H1 (cell line): ENCODE data around the gene PASK. TPM values are rescaled to one million over a fixed set of nuclear protein-coding genes. Genes with fewer than 3 reads are reported as not detected.

Experiments used
- CTCF ChIA-PET: fragments of 300-600 bp; sonication (Branson Sonifier 250); formaldehyde crosslinking; loops from one replicate; lab custom pipeline; 2021; ENCODE audit not compliant: partially characterized antibody; lab: Charles Lee
- POLR2A ChIA-PET: fragments of 300-600 bp; sonication (Branson Sonifier 250); formaldehyde crosslinking; loops from one replicate; lab custom pipeline; 2021; ENCODE audit warnings: inconsistent platforms; ENCODE audit not compliant: partially characterized antibody; lab: Charles Lee
- DNase-seq, 2 experiments: peaks; one replicate each; pipeline versions ENCODE4 v3.0.0 to v3.0.0-alpha.2; 2010 to 2022; ENCODE audit warnings: low spot score in 2 of 2, low read depth in 1 of 2, mixed read lengths in 1 of 2
- FAIRE-seq: peaks from 2 replicates; lab custom pipeline; 2011; peaks lifted over from hg19 to GRCh38; lab: Jason Lieb, UNC
- H2AFZ ChIP-seq: 2 replicates; pipeline ENCODE4 v1.8.1; 2012; ENCODE audit warnings: low read length, inconsistent platforms
- H2AK5ac ChIP-seq: 2 replicates; pipeline ENCODE4 v1.6.1; 2013; ENCODE audit warnings: low read depth, low read length
- H2BK120ac ChIP-seq: replicated peaks from 2 replicates; pipeline ENCODE3; 2013; ENCODE audit warnings: low read depth, low read length, inconsistent platforms
- H2BK12ac ChIP-seq: 2 replicates; pipeline ENCODE4 v1.6.1; 2013; ENCODE audit warnings: low read depth, low read length
- H2BK15ac ChIP-seq: 2 replicates; pipeline ENCODE4 v1.6.1; 2013; ENCODE audit warnings: low read length
- H2BK20ac ChIP-seq: 2 replicates; pipeline ENCODE4 v1.6.1; 2013; ENCODE audit warnings: low read length
- H2BK5ac ChIP-seq: 2 replicates; pipeline ENCODE4 v1.6.1; 2013; ENCODE audit warnings: low read depth, low read length
- H3K14ac ChIP-seq: 2 replicates; pipeline ENCODE4 v1.6.1; 2013; ENCODE audit warnings: inconsistent platforms; ENCODE audit not compliant: insufficient read length
- H3K18ac ChIP-seq: 2 replicates; pipeline ENCODE4 v1.6.1; 2013; ENCODE audit warnings: low read length; ENCODE audit errors: extremely low read depth
- H3K23ac ChIP-seq: 2 replicates; pipeline ENCODE4 v1.6.1; 2013; ENCODE audit warnings: inconsistent platforms; ENCODE audit not compliant: insufficient read length
- H3K23me2 ChIP-seq: 2 replicates; pipeline ENCODE4 v1.6.1; 2013; ENCODE audit warnings: low read depth, low read length
- H3K27ac ChIP-seq: 2 replicates; pipeline ENCODE4 v1.6.1; 2011; ENCODE audit warnings: low read depth, low read length, inconsistent platforms
- H3K27me3 ChIP-seq, 4 experiments: replicated peaks in 1 of 4; 1 replicate in 1 of 4; 2 replicates in 3 of 4; pipeline versions ENCODE4 v1.6.1 to v1.8.1; 2011 to 2013; ENCODE audit warnings: low read length in 3 of 4, mild to moderate bottlenecking in 3 of 4, inconsistent platforms in 2 of 4, mixed read lengths in 2 of 4, moderate library complexity in 1 of 4; ENCODE audit not compliant: control insufficient read depth in 3 of 4, insufficient read depth in 3 of 4; ENCODE audit errors: extremely low read depth in 1 of 4
- H3K36me3 ChIP-seq, 4 experiments: 2 replicates each; pipeline versions ENCODE4 v1.6.1 to v1.8.1; 2011 to 2013; ENCODE audit warnings: mild to moderate bottlenecking in 4 of 4, low read length in 3 of 4, moderate library complexity in 2 of 4, control low read depth in 1 of 4, inconsistent platforms in 1 of 4; ENCODE audit not compliant: insufficient read depth in 4 of 4, control insufficient read depth in 2 of 4
- H3K4ac ChIP-seq: replicated peaks from 2 replicates; pipeline ENCODE3; 2013; ENCODE audit warnings: low read length, low read depth, mixed read lengths, inconsistent platforms; ENCODE audit not compliant: insufficient read length
- H3K4me1 ChIP-seq, 4 experiments: replicated peaks in 1 of 4; 1 replicate in 1 of 4; 2 replicates in 3 of 4; pipeline versions ENCODE4 v1.6.1 to v1.8.1; 2011 to 2013; ENCODE audit warnings: low read length in 3 of 4, inconsistent platforms in 2 of 4, mixed read lengths in 1 of 4; ENCODE audit not compliant: insufficient read depth in 4 of 4, control insufficient read depth in 3 of 4
- H3K4me2 ChIP-seq, 2 experiments: 2 replicates each; pipeline versions ENCODE4 v1.6.1 to v1.8.1; 2011 to 2013; ENCODE audit warnings: low read depth in 2 of 2, low read length in 2 of 2, control low read depth in 1 of 2, inconsistent platforms in 1 of 2, mild to moderate bottlenecking in 1 of 2; ENCODE audit not compliant: insufficient read depth in 1 of 2
- H3K4me3 ChIP-seq, 4 experiments: fragments of 200-600, 300-600 bp in 1 of 4; sonication (generic), shearing (Covaris generic), sonication (Bioruptor Twin) in 1 of 4; 2 replicates each; pipeline versions ENCODE4 v1.5.1 to v1.8.1; 2011 to 2016; ENCODE audit warnings: low read length in 4 of 4, low read depth in 3 of 4, control low read depth in 2 of 4, inconsistent platforms in 2 of 4, mild to moderate bottlenecking in 2 of 4, mixed read lengths in 1 of 4, moderate library complexity in 1 of 4; ENCODE audit not compliant: insufficient read depth in 2 of 4; ENCODE audit errors: extremely low read depth in 1 of 4
- H3K56ac ChIP-seq: replicated peaks from 2 replicates; pipeline ENCODE3; 2013; ENCODE audit warnings: low read depth, mild to moderate bottlenecking, mixed read lengths, low read length, inconsistent platforms; ENCODE audit not compliant: insufficient read length
- H3K79me1 ChIP-seq: 2 replicates; pipeline ENCODE4 v1.6.1; 2013; ENCODE audit warnings: low read depth, low read length, control low read depth
- H3K79me2 ChIP-seq, 2 experiments: 2 replicates each; pipeline versions ENCODE4 v1.6.1 to v1.8.1; 2012 to 2013; ENCODE audit warnings: low read length in 2 of 2, mild to moderate bottlenecking in 2 of 2, inconsistent platforms in 1 of 2; ENCODE audit not compliant: insufficient read depth in 2 of 2, control insufficient read depth in 1 of 2
- H3K9ac ChIP-seq, 4 experiments: replicated peaks in 1 of 4; 1 replicate in 1 of 4; 2 replicates in 3 of 4; pipeline versions ENCODE4 v1.6.1 to v1.8.1; 2011 to 2013; ENCODE audit warnings: low read depth in 3 of 4, low read length in 3 of 4, control low read depth in 2 of 4, mild to moderate bottlenecking in 2 of 4, moderate library complexity in 2 of 4, inconsistent platforms in 1 of 4; ENCODE audit errors: extremely low read depth in 1 of 4
- H3K9me3 ChIP-seq, 2 experiments: 2 replicates each; pipeline versions ENCODE4 v1.6.1 to v1.8.1; 2012 to 2013; ENCODE audit warnings: mild to moderate bottlenecking in 2 of 2, moderate library complexity in 2 of 2, control low read depth in 1 of 2, inconsistent platforms in 1 of 2, low read depth in 1 of 2, low read length in 1 of 2, mixed read lengths in 1 of 2; ENCODE audit not compliant: insufficient read depth in 2 of 2
- H4K20me1 ChIP-seq, 2 experiments: replicated peaks in 1 of 2; 2 replicates each; pipeline versions ENCODE3 to v1.8.1; 2011 to 2013; ENCODE audit warnings: inconsistent platforms in 2 of 2, low read length in 2 of 2, mild to moderate bottlenecking in 1 of 2; ENCODE audit not compliant: insufficient read depth in 2 of 2, control insufficient read depth in 1 of 2
- H4K5ac ChIP-seq: 2 replicates; pipeline ENCODE4 v1.6.1; 2013; ENCODE audit warnings: low read length, low read depth, mixed read lengths, inconsistent platforms; ENCODE audit not compliant: insufficient read length
- H4K8ac ChIP-seq: 2 replicates; pipeline ENCODE4 v1.8.0; 2013; ENCODE audit warnings: mild to moderate bottlenecking, moderate library complexity, low read length, inconsistent platforms; ENCODE audit not compliant: insufficient read depth; ENCODE audit errors: extremely low read depth
- H4K91ac ChIP-seq: replicated peaks from 2 replicates; pipeline ENCODE3; 2013; ENCODE audit warnings: low read length, mixed read lengths, inconsistent platforms; ENCODE audit not compliant: insufficient read length
- CBX5 ChIP-seq: fragments of 300-800, 300-1000 bp; sonication (generic); IDR thresholded peaks from 2 replicates; pipeline ENCODE4 v1.7.1; 2016; ENCODE audit warnings: antibody characterized with exemption, low read length, low read depth
- CHD2 ChIP-seq: IDR thresholded peaks from 2 replicates; pipeline ENCODE4 v1.6.1; 2012; ENCODE audit warnings: low read length, improper control_type of control experiment
- EP300 ChIP-seq, 2 experiments: IDR thresholded peaks; 1 replicate in 1 of 2; 2 replicates in 1 of 2; pipeline ENCODE4 v1.6.1; 2011 to 2012; ENCODE audit warnings: low read depth in 2 of 2, low read length in 2 of 2, mild to moderate bottlenecking in 2 of 2, borderline replicate concordance in 1 of 2, inconsistent platforms in 1 of 2, moderate library complexity in 1 of 2
- EZH2 ChIP-seq: fragments of 200-600 bp; sonication (generic); IDR thresholded peaks from 2 replicates; pipeline ENCODE4 v1.7.1; 2012; ENCODE audit warnings: low read depth, mild to moderate bottlenecking, moderate library complexity, low read length, inconsistent platforms; ENCODE audit not compliant: severe bottlenecking
- HDAC6 ChIP-seq: IDR thresholded peaks from one replicate; pipeline ENCODE4 v1.7.1; 2012; ENCODE audit warnings: low read depth, mild to moderate bottlenecking, inconsistent platforms, low read length, moderate library complexity
- KDM5A ChIP-seq: fragments of 200-600 bp; IDR thresholded peaks from 2 replicates; pipeline ENCODE4 v1.7.1; 2012; ENCODE audit warnings: mild to moderate bottlenecking, low read length, inconsistent platforms, mixed read lengths
- POLR2A ChIP-seq, 2 experiments: IDR thresholded peaks; 1 replicate in 1 of 2; 2 replicates in 1 of 2; pipeline ENCODE4 v1.6.1; 2011; ENCODE audit warnings: low read depth in 2 of 2, low read length in 2 of 2, mild to moderate bottlenecking in 2 of 2; ENCODE audit errors: control extremely low read depth in 1 of 2
- POU5F1 ChIP-seq: IDR thresholded peaks from 2 replicates; pipeline ENCODE4 v1.6.1; 2011; ENCODE audit warnings: low read depth, mild to moderate bottlenecking, low read length, moderate library complexity
- RBBP5 ChIP-seq: IDR thresholded peaks from 2 replicates; pipeline ENCODE4 v1.7.1; 2012; ENCODE audit warnings: low read depth, mild to moderate bottlenecking, inconsistent platforms, low read length, moderate library complexity, borderline replicate concordance
- RXRA ChIP-seq: IDR thresholded peaks from 2 replicates; pipeline ENCODE4 v1.6.1; 2011; ENCODE audit warnings: low read depth, mild to moderate bottlenecking, low read length, moderate library complexity; ENCODE audit not compliant: insufficient read depth
- SP1 ChIP-seq: IDR thresholded peaks from 2 replicates; pipeline ENCODE4 v1.6.1; 2011; ENCODE audit warnings: low read depth, low read length
- TEAD4 ChIP-seq: IDR thresholded peaks from 2 replicates; pipeline ENCODE4 v1.6.1; 2012; ENCODE audit warnings: low read depth, low read length, inconsistent platforms, mixed read lengths
- WGBS, 2 experiments: shearing (Covaris generic) in 1 of 2; methylation state at CpG; one replicate each; pipeline versions ENCODE4 v1.1.6 to v1.1.7; 2013 to 2015; ENCODE audit warnings: low lambda C conversion rate in 2 of 2, mixed read lengths in 2 of 2, inconsistent platforms in 1 of 2, low coverage in 1 of 2, missing lambda C conversion rate in 1 of 2; ENCODE audit not compliant: insufficient replicate concordance in 2 of 2, insufficient coverage in 1 of 2, insufficient read length in 1 of 2; ENCODE audit errors: extremely low coverage in 1 of 2, missing lambda C conversion rate in 1 of 2; 5-methylcytosine and 5-hydroxymethylcytosine counted together
- polyA plus RNA-seq, 7 experiments: library from polyadenylated mRNA; depleted of rRNA in 3 of 7; stranded (reverse) in 5 of 7; unstranded in 2 of 7; fragments of >200 nt in 5 of 7; fragments of 200-250 nt in 2 of 7; gene quantifications; 1 replicate in 5 of 7; 2 replicates in 1 of 7; 4 replicates in 1 of 7; pipeline versions ENCODE4 v1.2.1 to v1.2.3, GENCODE V29; 2011 to 2013; ENCODE audit warnings: missing spikeins in 2 of 7, mixed read lengths in 2 of 7
- total RNA-seq: library from RNA; stranded (reverse); fragmentation: NEBNext Ultra II Directional; extraction: Animal tissue kit (Norgen Biotek cat#: 25700); gene quantifications from 2 replicates; pipeline ENCODE4 v1.2.1, GENCODE V29; 2021

The PASK gene
- total and polyA plus RNA-seq, 2 of the 8 experiments (the other 6 are each of a cell fraction or from before 2014, with no cell fraction given): 20.5 to 66.1 TPM

- H3K23me2 ChIP-seq: no peaks in the 10 kb centered on the region
- H3K79me1 ChIP-seq: no peaks in the 10 kb centered on the region
- no peak overlapping the region for H2BK20ac ChIP-seq
- TF ChIP-seq EP300 (IDR thresholded peaks at IDR 0.05; ENCODE audit: borderline replicate concordance in 1 of 2, low read depth in 2 of 2, low read length in 2 of 2) (no peak), SP1 (no peak), EZH2 (no peak), CBX5 (no peak), POU5F1 (no peak), RBBP5 (no peak), HDAC6 (no peak), RXRA (no peak), TEAD4 (no peak), KDM5A (no peak), POLR2A (IDR thresholded peaks at IDR 0.05; ENCODE audit: control extremely low read depth in 1 of 2, low read depth in 2 of 2, low read length in 2 of 2) (no peak), CHD2 (no peak)
- no peaks in the 10 kb centered on the region for H3K27me3 ChIP-seq
- H3K36me3 ChIP-seq: no peaks in the 10 kb centered on the region
- no peak overlapping the region for H2BK120ac ChIP-seq
- no peak overlapping the region for H2BK12ac ChIP-seq
- no peak overlapping the region for H2BK5ac ChIP-seq
- 91% methylated on average over 16 of the region's 16 CpGs; no CpG with 5 or more reads in 1 of the 2 experiments for WGBS, 2 experiments
- CTCF ChIA-PET: interaction anchor here (0.7 to 1.5 kb wide), 2 partner anchors 91 to 115 kb away, joined by 3 to 5 read pairs; no protein-coding TSS in a partner anchor
- H3K27ac ChIP-seq: no peak overlapping the region
- H3K18ac ChIP-seq: no peak overlapping the region
- no peaks in the 10 kb centered on the region for H4K20me1 ChIP-seq
- H4K8ac ChIP-seq: no peak overlapping the region
- no peak overlapping the region for H2AK5ac ChIP-seq
- H3K9ac ChIP-seq: no peak overlapping the region
- H3K14ac ChIP-seq: no peak overlapping the region
- H3K79me2 ChIP-seq: no peaks in the 10 kb centered on the region
- FAIRE-seq (no peak), DNase-seq (no peak)
- no peak overlapping the region for H3K4me2 ChIP-seq
- no peaks in the 10 kb centered on the region for H3K9me3 ChIP-seq
- H2BK15ac ChIP-seq: no peak overlapping the region
- H3K4me1 ChIP-seq: no peaks in the 10 kb centered on the region; a peak in 1 of 7 replicates
- no peak overlapping the region for H3K56ac ChIP-seq
- POLR2A ChIA-PET: interaction anchor here (1.6 kb wide), 1 partner anchor 9 kb away, joined by 6 read pairs; no protein-coding TSS in a partner anchor
- no peak overlapping the region for H3K4ac ChIP-seq
- no peak overlapping the region for H4K91ac ChIP-seq
- no peak overlapping the region for H3K4me3 ChIP-seq
- H2AFZ ChIP-seq: no peak overlapping the region
- H4K5ac ChIP-seq: no peak overlapping the region
- no peak overlapping the region for H3K23ac ChIP-seq
Measured at GRCh38 chr2:241074065-241074818, 75.0 kb downstream of the PASK start.
